ENCODE results near the gene TPST2. TPM values are rescaled to one million over a fixed set of nuclear protein-coding genes. Genes with fewer than 3 reads are reported as not detected.

TPST2 gene
- polyA plus RNA-seq, 3 donors: 21.7 to 29.3 (median 27.6) TPM

DNA sequence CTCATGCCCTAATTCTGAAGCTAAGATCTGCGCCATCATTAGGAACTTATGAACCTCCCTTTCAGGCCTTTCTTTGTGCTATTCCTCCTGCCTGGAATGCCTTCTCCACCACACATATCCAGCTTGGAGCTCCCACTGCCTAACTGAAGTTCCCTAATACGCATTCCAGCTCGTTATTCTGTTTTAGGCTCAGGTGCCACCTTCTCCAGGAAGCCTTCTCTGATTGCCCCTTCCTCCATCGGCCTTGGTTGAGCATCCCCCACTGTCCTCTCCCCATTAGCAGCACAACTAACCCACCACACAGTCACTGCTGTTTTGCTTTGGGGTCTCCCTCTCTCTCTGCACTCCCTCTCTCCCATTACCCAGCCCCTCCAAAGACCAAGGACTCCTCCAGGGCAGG is 22.7 kb upstream of the TPST2 start:
- no peak for DNase-seq (ENCODE audit: low read depth in 3 of 3, low spot score in 2 of 3)

DNA sequence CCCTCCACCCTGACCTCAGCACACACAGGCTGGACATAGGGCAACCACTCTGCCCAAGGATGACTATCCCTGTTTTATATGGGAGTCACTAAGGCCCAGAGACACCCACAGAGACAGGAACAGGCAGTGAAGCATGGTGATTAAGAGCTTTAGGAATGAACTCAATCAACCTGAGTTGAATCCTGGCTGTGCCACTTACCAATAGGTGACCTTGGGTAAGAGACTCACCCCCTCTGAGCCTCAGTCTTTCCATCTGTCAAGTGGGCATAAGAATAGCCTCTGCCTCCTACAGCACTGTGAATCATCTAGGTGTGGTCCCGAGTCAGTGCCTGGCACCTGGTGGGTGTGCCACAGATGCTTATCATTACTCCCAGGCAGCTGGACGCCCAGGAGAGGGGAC is 21.1 kb upstream of the TPST2 start:
- no peak for DNase-seq (ENCODE audit: low read depth in 3 of 3, low spot score in 2 of 3)

DNA sequence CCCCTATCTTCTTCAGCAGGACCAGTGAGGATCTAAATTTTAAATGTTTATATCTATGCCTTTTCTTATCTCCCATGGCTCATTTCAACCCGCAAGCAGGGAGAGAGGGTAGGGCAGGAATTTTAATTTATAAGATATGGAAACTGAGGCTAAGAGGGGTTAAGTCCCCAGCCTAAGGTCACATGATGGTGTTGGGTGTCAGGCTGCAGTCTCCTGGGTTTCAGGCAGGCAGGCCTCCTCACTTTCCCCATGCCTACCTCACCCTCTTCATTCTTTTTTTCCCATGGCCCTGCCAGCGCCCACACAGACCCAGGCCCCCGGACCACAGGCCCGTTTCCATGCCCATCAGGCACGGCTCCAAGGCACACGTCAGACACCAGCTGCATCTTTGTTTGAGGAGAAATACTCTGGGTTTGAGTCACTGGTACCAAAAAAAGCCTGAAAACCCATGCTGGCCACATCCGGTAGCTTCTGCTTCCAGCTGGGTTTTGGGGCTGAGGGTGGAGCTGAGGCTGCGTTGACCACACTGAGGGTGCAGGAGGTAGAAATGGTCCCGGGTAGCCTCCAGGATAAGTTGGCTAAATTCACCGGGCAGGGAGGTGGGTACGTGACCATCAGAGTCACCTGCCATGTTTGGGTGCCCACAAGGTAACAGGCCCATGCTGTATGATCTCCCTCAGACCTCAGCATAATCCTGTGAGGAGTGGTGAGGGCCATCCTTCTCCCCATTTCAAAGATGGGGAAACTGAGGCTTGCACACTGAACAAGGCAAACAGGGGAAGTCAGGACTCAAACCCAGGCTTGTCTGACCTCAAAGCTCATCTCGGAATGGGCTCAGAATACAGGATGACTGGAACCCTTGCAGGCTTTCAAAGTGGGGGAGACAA is 20.4 kb upstream of the TPST2 start:
- no peak for DNase-seq (ENCODE audit: low read depth in 3 of 3, low spot score in 2 of 3)

- no peak for DNase-seq (ENCODE audit: low read depth in 3 of 3, low spot score in 2 of 3)
Observed at GRCh38 chr22:26609287-26609686, 19.4 kb upstream of the TPST2 start.

DNA sequence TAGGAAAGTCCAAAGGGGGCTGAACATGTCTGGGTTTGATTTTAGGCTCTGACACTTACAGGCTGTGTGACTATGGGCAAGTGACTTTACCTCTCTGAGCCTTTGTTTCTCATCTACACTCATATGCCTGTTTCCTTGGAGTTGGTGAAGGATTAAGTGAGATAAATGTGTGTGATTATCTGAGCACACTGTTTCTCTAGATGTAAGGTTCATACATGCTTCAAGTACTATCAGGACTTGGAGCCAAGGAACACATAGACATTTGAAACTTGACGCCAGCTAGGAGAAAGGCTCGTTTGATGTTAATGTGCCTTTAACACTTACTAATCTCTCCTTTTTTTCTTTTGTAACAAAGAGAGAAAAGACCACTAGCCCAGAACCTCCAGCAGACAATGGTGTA is 18.2 kb upstream of the TPST2 start:
- no peak for DNase-seq (ENCODE audit: low read depth in 3 of 3, low spot score in 2 of 3)

- no peak for DNase-seq (ENCODE audit: low read depth in 3 of 3, low spot score in 2 of 3)
Observed at GRCh38 chr22:26606611-26607010, 16.7 kb upstream of the TPST2 start.

DNA sequence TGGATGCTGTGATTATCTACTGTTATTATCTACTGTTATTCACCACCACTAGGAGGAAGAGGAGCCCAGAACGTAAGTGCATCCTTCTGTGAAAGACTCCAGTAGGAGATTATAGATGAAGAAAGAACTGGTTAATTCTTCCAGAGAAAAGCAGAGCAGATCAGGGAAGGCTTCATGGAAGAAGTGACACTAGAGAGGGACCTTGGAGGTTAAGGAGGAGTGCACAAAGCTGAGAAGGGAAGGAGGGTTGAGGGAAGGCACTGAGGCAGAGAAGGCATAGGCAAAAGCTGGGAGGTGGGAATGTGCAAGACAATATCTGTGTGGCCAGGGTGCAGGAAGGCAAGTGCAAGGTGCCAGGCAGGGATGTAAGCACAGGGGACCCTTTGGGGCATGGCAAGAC is 14.4 kb upstream of the TPST2 start:
- DNase-seq (ENCODE audit: low read depth in 3 of 3, low spot score in 2 of 3): no peak

GRCh38 chr22:26602127-26602526 is 12.2 kb upstream of the TPST2 start:
- DNase-seq (ENCODE audit: low read depth in 3 of 3, low spot score in 2 of 3): no peak

GRCh38 chr22:26601726-26602125 is 11.8 kb upstream of the TPST2 start:
- DNase-seq (ENCODE audit: low read depth in 3 of 3, low spot score in 2 of 3): no peak

- DNase-seq (ENCODE audit: low read depth in 3 of 3, low spot score in 2 of 3): no peak
Observed at GRCh38 chr22:26599505-26599904, 9.6 kb upstream of the TPST2 start.

- no peak for DNase-seq (ENCODE audit: low read depth in 3 of 3, low spot score in 2 of 3)
Observed at GRCh38 chr22:26597480-26597879, 7.5 kb upstream of the TPST2 start.

DNA sequence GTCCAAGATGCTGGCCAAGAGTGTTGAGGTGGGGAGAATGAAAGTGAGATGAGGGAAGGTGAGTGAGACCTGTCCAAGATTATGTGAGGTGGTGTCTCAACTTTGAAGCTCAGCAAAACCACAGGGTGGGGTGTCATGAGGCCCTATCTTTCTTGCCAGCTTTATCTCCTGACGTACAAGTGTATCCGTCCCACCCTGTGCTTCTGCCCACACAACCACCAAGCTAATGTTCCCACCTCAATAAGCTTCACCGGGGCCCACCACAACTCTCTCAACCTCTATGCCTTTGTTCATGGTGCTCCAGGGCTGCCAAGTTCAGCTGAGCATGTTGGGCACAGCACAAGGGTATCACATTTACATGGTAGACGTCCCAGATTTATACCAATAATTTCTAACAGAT is 7.1 kb upstream of the TPST2 start:
- no peak for DNase-seq (ENCODE audit: low read depth in 3 of 3, low spot score in 2 of 3)

- DNase-seq (ENCODE audit: low read depth in 3 of 3, low spot score in 2 of 3): no peak
Observed at GRCh38 chr22:26593763-26594162, 3.8 kb upstream of the TPST2 start.

GRCh38 chr22:26592421-26592891 is 2.5 kb upstream of the TPST2 start:
- no peak for DNase-seq (ENCODE audit: low read depth in 3 of 3, low spot score in 2 of 3)

DNA sequence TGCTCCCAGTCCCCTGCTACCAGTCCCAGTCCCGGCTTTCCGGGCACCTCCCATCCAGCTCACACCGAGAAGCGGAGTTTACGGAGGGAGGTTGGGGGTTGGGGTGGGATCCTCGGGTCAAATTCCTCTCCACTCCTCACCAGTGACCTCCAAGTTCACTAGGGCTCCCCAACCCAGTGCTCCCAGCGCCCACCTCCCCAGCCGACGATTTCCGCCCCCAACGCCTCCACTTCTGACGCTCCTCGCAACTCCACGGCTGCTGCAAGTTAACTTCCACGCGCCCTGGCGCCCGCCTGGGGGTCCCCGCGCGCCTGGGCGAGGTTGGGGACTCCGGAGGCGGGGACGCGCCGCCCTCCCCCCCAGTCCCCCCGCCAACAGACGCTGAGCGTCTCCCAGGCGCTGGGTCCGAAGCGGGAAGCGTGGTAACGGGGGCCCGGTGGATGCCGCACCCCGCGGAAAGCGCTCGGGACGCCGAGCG is 526 bp downstream of the TPST2 start:
- no peak for DNase-seq (ENCODE audit: low read depth in 3 of 3, low spot score in 2 of 3)

- no peak for DNase-seq (ENCODE audit: low read depth in 3 of 3, low spot score in 2 of 3)
Observed at GRCh38 chr22:26588729-26589366, 1.1 kb downstream of the TPST2 start.

DNA sequence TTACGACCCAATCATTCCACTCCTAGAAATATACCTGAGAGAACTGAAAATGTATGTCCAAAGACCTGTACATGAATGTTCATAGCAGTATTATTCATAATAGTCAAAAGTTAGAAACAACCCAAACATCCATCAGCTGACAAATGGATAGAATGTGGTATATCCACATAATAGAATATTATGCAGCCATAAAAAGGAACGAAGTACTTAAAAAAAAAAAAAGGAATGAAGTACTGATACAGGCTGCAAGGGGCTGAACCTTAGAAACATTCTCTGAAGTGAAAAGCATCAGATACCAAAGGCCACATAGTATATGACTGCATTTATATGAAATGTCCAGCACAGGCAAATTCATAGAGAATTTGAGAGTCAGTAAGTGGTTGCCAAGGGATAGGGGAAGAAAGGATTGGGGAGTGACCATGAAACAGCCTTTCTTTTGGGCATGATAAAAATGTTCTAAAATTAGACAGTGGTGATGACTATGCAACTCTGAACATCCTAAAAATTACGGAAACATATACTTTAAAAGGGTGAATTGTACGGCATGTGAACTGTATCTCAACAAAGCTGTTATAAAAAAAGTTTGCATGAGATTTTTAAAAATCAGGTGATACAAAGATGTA is 1.8 kb downstream of the TPST2 start:
- no peak for DNase-seq (ENCODE audit: low read depth in 3 of 3, low spot score in 2 of 3)

DNA sequence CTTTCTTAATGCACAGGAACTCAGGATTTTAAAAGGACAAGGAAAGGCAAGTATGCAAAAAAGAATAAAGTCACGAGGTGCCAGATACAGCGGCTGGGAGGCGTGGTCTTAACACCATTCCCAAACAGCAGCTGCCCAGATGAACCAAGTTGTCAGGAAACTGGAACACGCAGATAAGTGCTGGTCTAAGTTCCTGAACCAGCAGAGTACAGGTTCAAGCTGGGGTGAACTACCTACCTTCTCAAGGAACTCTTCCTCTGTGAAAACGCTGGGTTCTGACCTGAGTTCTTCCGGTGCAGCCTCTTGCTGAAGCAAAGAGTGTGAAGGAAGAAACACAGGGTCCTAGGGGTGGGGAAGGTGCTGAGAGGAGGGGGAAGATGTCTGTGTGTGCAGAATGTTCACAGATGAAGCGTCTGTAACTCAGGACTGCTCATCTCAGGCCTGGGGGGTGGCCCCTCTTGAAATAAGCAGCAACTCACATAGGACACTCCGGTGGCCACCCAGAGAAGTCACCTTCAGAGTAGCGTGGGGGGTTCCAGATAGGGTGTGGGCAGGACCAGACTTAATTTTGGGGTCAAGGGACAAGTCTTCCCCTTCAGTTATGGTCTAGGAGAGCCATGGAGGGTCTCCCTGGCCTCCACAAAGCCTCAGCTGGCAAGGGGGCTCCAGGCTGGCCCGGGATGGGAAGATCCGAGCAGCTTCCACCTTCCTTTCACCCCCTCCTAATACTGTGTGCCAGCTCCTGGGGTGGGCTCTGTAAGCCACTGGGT is 3.2 kb downstream of the TPST2 start:
- DNase-seq (ENCODE audit: low read depth in 3 of 3, low spot score in 2 of 3): no peak

DNA sequence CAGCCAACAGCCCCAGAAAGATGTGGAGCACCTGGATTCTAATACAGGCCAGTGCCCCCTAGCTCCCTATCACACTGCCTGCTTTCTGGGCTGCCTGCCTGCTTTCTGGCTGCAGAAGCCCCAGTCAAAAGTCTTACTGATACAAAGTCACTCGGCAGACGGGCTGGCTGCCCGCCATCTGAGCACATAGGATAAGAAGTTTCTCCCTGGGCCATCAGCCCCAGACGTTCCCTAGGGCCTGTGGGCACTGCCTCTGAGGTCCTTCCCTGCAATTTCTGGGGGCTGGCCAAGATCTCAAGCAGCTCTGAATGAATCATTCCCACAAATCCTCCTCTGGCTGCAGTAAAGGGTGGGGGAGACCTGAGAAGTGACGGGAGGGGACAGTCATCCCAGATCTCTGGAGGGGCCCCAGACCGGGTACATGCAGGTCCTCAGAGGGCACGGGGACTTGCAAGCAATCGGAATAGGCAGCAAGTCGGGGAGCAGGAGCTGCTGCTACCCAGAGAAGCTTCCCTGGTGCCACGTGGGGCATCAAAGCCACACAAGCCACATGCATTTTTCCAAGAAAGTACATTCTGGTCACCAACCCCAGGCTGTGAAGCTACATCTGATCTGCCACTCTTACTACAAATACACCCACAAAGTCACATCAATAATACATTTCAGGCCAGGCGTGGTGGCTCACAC is 4.7 kb downstream of the TPST2 start:
- DNase-seq (ENCODE audit: low read depth in 3 of 3, low spot score in 2 of 3): no peak

DNA sequence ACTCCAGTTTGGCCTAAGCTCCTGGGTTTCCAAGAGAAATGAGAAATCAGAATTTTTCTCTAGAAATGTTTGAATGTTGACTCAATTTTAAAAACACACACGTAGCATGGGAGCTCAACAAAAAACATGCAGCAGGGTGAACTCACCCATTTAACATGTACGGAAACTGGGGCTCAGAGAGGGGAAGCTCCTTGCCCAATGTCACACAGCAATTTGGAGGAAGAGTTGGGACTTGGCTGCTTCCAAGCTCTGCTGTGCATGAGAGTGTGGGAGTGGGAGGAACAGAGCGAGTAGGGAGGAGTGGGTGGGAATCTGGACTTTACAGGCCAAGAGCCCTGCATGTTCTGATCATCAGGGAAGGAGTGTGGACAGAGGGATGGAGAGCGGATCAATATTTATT is 5.9 kb downstream of the TPST2 start:
- no peak for DNase-seq (ENCODE audit: low read depth in 3 of 3, low spot score in 2 of 3)

All from right renal cortex interstitium (tissue), 3 donors.